Chondrocyte (in vitro differentiated cells): ENCODE results near the gene MIPOL1. TPM values are rescaled to one million over a fixed set of nuclear protein-coding genes. Genes with fewer than 3 reads are reported as not detected.

Source experiments
- DNase-seq: peaks from one replicate; pipeline ENCODE4 v3.0.0; 2021; ENCODE audit warnings: mixed read lengths, low spot score
- H3K27ac Mint-ChIP-seq: one replicate; pipeline ENCODE4 v1.8.0; 2021; ENCODE audit warnings: mild to moderate bottlenecking, moderate library complexity, mixed read lengths; ENCODE audit not compliant: unreplicated experiment
- H3K27me3 Mint-ChIP-seq: 2 replicates; pipeline ENCODE4 v1.8.0; 2021; ENCODE audit warnings: low read depth, mixed read lengths
- H3K36me3 Mint-ChIP-seq: 2 replicates; pipeline ENCODE4 v1.8.0; 2021; ENCODE audit warnings: low read depth, mixed read lengths
- H3K4me1 Mint-ChIP-seq: 2 replicates; pipeline ENCODE4 v1.8.0; 2021; ENCODE audit warnings: low read depth, mild to moderate bottlenecking, mixed read lengths
- H3K4me3 Mint-ChIP-seq: one replicate; pipeline ENCODE4 v1.8.0; 2021; ENCODE audit warnings: mild to moderate bottlenecking, moderate library complexity, mixed read lengths; ENCODE audit not compliant: unreplicated experiment
- H3K9me3 Mint-ChIP-seq: 2 replicates; pipeline ENCODE4 v1.8.0; 2021; ENCODE audit warnings: low read depth, mixed read lengths
- total RNA-seq: library from RNA; stranded (reverse); gene quantifications from 3 replicates; pipeline ENCODE4 v1.2.1, GENCODE V29; 2021
- TF ChIP-seq, protein P1 (sequence below): fragments of 200-600 bp; sonication (generic); IDR thresholded peaks from 2 replicates; pipeline ENCODE4 v1.5.0; 2021; ENCODE audit warnings: antibody characterized with exemption, mild to moderate bottlenecking, moderate library complexity

Gene MIPOL1
- total RNA-seq, 1 donor from 2014 or later, result 9.8 TPM

DNA sequence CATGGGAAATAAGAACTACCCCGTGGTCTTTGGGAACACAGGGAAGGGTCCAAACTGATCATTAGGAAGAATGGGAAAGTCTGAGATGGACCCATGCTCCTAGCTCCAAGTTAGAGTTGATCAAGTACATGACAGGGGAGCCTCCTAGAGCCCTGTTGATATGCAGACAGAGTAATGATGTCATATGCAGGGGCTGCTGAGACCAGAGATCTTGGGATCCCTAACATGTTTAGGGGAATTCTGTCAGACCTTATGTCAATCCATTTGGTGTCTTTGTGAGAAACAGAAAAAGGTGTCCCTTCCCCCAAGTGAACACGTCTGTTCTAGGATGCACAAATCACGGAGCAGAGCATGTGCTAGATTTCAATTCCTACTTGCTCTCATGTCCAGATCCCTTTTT lies 31.9 kb upstream of the MIPOL1 start:
- Mint-ChIP-seq H3K36me3 (no peaks in the 10 kb centered on the region), H3K9me3 (peaks cover 4% of the 10 kb centered on the region), H3K4me3 (no peak overlapping the region), H3K4me1 (no peaks in the 10 kb centered on the region), H3K27me3 (peaks cover 20% of the 10 kb centered on the region), H3K27ac (no peak overlapping the region)
- DNase-seq, result no peak
- TF ChIP-seq, protein P1, sequence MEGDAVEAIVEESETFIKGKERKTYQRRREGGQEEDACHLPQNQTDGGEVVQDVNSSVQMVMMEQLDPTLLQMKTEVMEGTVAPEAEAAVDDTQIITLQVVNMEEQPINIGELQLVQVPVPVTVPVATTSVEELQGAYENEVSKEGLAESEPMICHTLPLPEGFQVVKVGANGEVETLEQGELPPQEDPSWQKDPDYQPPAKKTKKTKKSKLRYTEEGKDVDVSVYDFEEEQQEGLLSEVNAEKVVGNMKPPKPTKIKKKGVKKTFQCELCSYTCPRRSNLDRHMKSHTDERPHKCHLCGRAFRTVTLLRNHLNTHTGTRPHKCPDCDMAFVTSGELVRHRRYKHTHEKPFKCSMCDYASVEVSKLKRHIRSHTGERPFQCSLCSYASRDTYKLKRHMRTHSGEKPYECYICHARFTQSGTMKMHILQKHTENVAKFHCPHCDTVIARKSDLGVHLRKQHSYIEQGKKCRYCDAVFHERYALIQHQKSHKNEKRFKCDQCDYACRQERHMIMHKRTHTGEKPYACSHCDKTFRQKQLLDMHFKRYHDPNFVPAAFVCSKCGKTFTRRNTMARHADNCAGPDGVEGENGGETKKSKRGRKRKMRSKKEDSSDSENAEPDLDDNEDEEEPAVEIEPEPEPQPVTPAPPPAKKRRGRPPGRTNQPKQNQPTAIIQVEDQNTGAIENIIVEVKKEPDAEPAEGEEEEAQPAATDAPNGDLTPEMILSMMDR, result no peak

GRCh38 chr14:37167151-37168047 lies 30.3 kb upstream of the MIPOL1 start:
- H3K27ac Mint-ChIP-seq, result no peak overlapping the region
- no peak overlapping the region for H3K4me3 Mint-ChIP-seq
- TF ChIP-seq, protein P1, result no peak
- peaks cover 5% of the 10 kb centered on the region for H3K4me1 Mint-ChIP-seq
- no peak for DNase-seq
- peaks cover 17% of the 10 kb centered on the region for H3K27me3 Mint-ChIP-seq
- peaks cover 1% of the 10 kb centered on the region for H3K9me3 Mint-ChIP-seq
- no peaks in the 10 kb centered on the region for H3K36me3 Mint-ChIP-seq

DNA sequence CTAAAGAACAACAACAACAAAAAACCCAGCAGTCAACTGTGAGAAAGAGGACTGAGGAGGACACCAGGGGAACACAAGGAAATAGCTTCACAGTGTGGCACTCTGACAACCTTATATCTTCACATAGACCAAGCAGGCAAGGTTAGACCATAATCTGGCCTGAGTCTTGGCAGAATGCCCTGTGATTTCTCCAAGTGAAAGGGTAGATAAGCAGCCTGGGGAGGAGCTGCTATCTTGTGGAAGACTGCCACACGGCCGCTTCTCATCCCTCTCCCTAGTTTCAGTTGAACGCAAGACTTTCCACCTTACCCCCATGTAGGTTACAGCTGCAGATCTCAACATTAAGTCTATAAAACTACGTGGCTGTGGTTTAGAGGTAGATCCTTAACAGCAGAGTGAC lies 29.0 kb upstream of the MIPOL1 start:
- Mint-ChIP-seq H3K27me3 (peaks cover 14% of the 10 kb centered on the region), H3K4me1 (peaks cover 16% of the 10 kb centered on the region), H3K4me3 (no peak overlapping the region), H3K36me3 (no peaks in the 10 kb centered on the region), H3K27ac (no peak overlapping the region), H3K9me3 (no peaks in the 10 kb centered on the region)
- no peak for DNase-seq
- TF ChIP-seq, protein P1, result no peak

DNA sequence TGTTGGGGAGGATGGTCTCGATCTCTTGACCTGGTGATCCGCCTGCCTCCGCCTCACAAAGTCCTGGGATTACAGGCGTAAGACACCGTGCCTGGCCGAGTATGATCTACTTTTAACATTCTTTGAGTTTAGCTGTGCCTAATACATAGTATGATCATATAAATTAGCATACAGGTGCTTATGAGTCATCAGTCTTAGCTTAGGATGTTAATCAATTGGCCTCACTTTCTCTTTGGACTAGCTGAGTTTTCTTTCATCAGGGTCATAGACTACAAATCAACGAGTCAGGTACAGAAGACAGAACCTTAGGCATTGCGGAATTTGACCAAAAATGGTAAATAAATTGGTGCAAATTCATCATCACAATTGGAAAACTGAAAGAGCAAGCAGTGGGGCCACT lies 27.5 kb upstream of the MIPOL1 start:
- Mint-ChIP-seq H3K27me3 (peaks cover 7% of the 10 kb centered on the region), H3K4me3 (no peak overlapping the region), H3K9me3 (no peaks in the 10 kb centered on the region), H3K36me3 (no peaks in the 10 kb centered on the region), H3K4me1 (peaks cover 16% of the 10 kb centered on the region), H3K27ac (no peak overlapping the region)
- TF ChIP-seq, protein P1, result no peak
- DNase-seq, result no peak

DNA sequence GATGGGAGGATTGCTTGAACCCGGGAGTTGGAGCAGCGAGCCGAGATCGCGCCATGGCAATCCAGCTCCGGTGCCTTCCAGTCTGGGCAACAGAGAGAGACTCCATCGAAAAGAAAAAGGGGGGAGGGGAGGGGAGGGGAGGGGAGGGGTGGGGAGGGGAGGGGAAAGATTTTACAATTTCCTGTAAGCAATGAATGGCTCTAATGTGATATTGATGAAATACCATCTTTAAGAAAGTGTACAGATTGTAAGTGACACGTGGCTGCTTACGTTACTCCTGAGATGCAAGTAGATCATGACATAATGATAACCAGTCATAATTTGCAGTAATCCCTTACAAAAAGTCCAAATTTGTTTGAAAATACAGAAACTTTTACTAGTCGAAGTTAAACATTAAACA lies 26.7 kb upstream of the MIPOL1 start:
- Mint-ChIP-seq H3K27ac (no peak overlapping the region), H3K36me3 (no peaks in the 10 kb centered on the region), H3K4me3 (no peak overlapping the region), H3K9me3 (no peaks in the 10 kb centered on the region), H3K27me3 (no peaks in the 10 kb centered on the region), H3K4me1 (peaks cover 16% of the 10 kb centered on the region)
- no peak for DNase-seq
- TF ChIP-seq, protein P1, result no peak
